Prostate gland (tissue), 2 donors: ENCODE results near the gene NOX5.

Source experiments
- CTCF ChIP-seq, 4 experiments: fragments of 200-600 bp in 2 of 4; fragments of 450-650 bp in 2 of 4; sonication (generic) in 2 of 4; IDR thresholded peaks; 1 replicate in 3 of 4; 2 replicates in 1 of 4; pipeline ENCODE4 v1.5.1; 2016 to 2019; ENCODE audit warnings: antibody characterized with exemption in 4 of 4, mild to moderate bottlenecking in 2 of 4, moderate library complexity in 2 of 4
- POLR2AphosphoS5 ChIP-seq: sonication (generic); formaldehyde crosslinking; IDR thresholded peaks from one replicate; pipeline ENCODE4 v1.6.1; 2017; ENCODE audit warnings: antibody characterized with exemption

GRCh38 chr15:69078638-69079037 is 64.1 kb downstream of the NOX5 start:
- TF ChIP-seq CTCF (IDR thresholded peaks at IDR 0.05) (no peak), POLR2AphosphoS5 (no peak)
